A204.1 (cell line): ENCODE measurements around the gene GCNT3.

Experiments used
- FAIRE-seq: peaks from 2 replicates; lab custom pipeline; 2012; peaks lifted over from hg19 to GRCh38; lab: Jason Lieb, UNC

GCNT3 gene, protein sequence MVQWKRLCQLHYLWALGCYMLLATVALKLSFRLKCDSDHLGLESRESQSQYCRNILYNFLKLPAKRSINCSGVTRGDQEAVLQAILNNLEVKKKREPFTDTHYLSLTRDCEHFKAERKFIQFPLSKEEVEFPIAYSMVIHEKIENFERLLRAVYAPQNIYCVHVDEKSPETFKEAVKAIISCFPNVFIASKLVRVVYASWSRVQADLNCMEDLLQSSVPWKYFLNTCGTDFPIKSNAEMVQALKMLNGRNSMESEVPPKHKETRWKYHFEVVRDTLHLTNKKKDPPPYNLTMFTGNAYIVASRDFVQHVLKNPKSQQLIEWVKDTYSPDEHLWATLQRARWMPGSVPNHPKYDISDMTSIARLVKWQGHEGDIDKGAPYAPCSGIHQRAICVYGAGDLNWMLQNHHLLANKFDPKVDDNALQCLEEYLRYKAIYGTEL

DNA sequence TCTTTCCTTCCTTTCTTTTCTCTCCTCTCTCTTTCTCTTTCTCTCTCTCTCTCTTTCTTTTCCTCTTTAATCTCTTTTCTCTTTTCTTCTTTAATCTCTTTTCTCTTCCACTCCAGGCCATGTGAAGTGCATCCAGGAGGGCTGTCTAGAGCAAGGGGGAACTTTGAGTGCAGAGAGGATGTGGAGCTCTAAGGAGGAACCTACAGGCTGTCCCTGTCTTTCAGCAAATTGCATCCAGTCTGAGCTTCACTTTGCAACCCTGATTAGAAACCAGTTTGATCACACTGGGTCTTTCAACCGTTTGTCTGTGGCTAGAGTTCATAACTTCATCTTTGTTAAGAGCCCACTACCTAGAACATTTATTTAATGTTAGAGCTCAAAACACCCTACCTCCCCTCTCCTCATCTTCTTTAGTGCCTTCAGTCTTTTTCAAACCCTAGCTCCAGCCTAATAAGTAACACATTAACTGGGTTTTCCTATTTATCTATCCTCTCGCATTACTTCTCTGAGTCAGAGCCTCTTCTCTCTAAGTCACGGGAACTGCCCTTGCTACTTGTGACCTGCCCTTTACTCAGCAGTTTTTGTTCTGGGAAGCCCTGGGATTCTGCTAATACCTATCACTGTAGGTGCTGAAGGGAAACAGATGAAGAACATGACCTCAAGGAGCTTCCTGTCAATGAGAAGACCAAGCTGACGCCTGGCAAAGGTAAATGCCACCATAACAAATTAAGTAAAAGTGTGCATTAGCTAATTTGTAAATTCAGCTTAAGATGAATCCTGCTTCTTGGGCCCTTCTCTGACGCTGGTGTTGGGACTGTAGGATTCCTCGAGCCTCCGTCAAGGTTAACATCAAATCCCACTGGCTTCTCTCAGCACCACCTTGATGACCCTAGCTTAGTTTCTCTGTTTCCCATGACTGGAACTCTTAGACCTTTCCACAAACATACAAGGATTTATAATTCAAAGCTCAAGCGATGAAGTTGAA is at the start of gene GCNT3:
Gene GCNT3 (plus strand): TSS at position 508 of the 985 bp plus-strand sequence. CDS start 6,456 bp downstream, outside the sequence.
- no peak for FAIRE-seq

DNA sequence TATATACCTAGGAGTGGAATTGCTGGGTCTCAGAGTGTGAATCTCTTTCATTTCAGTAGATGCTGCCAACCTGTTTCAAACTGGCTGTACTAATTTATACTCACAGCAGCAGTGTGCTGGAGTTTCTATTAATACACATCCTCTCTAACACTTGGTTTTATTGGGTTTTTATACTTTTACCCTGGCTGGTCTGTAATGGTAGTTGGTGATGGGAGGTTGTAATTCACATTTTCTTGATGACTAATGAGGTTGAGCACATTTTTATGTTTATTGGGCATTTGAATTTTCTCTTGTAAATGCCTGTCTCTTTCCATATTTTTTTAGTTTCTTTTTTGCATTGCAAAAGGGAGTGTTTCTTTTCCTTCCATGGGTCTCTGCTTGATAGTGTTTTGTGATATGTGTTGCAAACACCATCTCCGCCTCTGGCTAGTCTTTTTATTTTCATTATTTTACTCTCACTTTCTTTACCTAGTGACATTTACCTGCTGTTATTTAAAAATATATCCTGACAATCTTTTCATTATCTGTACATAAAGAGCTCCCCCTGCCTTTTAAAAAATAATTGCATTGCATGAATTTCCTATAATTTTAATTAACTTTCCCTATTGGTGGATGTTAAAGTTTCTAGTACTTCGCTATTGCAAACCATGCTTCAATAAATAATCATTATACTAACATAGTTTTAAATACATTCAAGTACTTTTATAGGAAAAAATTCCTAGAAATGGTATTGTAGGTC is 49.0 kb upstream of the GCNT3 start:
- no peak for FAIRE-seq

DNA sequence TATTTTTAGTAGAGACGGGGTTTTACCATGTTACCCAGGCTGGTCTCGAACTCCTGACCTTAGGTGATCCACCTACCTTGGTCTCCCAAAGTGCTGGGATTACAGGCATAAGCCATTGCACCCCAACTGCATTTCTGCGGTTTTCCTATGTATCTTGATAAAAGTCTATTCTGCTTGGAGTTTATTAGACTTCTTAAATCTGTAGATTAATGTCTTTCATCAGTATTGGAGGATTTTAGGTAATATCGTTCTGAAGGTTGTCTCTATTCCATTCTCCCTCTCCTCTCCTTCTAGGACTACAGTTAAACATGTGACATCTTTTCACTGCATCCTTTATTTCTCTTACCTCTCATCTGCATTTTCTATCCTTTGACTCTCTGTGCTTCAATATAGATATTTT is 46.3 kb upstream of the GCNT3 start:
- no peak for FAIRE-seq

DNA sequence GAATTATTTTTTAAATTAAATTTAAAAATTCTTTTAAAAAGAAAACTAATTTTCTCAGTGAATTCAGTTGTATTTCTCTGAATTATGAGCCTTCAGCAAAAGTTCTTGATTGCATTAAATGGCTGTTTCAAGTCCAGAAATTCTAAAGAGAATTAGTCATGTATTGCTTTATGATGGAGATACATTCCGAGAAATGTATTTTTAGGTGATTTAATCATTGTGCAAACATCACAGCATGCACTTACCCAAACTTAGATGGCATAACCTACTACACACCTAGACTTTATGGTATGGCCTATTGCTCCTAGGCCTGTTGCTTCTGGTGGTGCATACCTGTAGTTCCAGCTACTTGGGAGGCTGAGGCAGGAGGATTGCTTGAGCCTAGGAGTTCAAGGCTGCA is 44.3 kb upstream of the GCNT3 start:
- FAIRE-seq, result no peak

DNA sequence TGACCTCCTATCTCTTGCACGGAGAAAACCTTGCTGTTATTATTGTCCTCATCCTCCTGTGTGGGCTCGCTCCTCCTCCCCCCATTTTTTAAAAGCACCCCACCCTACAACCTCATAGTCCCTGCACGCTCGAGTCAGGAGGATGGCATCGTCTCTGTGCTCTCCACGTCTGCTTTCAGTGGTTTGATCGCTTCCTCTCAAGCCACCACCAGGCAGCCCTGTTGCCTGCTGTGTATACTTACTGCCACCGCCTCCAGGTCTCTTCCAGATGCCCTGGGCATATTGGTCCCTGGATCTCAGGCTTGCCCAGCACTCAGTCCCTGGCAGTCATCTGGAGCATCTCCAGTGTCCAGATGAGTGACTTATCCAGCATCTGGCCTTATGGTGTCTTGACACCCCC is 42.1 kb upstream of the GCNT3 start:
- no peak for FAIRE-seq

DNA sequence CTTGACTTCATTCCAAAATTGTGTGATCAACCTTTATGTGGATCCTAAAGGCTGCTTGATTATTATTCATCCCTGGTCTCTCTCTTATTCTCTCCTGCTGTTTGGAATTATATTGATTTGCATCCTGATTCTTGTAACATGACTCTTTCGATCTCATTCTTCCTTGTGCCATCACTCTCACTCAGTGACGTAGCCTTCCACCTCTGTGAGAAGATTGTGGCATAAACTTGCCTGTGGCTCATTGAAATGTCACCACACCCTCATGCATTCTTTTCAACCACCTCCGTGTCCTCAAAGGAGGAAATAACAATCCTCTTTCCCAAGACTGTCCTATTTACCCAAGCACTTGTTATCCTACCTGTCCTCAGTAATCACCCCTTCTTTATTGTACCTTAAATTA is 41.3 kb upstream of the GCNT3 start:
- no peak for FAIRE-seq

DNA sequence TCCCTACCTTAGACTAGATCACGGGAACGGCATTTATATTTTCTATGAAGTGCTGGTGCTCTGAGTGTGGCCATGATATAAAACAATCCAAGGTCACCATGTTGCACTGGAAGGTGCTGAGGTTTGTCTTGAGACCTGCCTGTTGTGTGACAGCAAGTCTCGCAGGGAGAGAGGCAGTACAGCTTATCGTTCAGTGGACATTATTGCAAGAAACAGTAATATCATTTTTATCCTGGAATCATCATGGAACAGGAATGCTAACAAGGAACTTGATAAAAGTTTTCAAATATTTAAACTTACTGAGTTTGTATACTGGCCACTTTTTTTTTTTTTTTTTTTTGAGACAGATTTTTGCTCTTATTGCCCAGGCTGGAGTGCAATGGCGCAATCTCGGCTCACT is 40.0 kb upstream of the GCNT3 start:
- FAIRE-seq, result no peak

DNA sequence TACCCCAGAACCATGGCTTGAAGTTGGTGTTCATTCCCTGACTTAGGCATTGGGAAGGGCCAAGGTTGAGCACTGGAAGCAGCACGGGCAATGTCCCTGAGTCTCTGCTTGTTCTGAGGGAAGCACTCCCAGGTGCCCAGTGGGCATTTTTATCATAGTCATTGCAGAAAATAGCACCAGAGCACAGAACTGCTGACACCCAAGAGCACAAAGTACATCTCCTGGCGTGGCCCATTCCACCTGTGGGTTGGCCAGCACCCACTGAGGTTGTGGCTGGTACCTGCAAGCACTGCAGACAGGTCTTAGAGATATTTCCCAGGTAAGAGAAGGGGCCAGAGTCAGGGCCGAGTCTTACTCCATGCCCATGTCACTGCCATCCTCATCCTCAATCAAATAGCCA is 28.5 kb upstream of the GCNT3 start:
- no peak for FAIRE-seq

DNA sequence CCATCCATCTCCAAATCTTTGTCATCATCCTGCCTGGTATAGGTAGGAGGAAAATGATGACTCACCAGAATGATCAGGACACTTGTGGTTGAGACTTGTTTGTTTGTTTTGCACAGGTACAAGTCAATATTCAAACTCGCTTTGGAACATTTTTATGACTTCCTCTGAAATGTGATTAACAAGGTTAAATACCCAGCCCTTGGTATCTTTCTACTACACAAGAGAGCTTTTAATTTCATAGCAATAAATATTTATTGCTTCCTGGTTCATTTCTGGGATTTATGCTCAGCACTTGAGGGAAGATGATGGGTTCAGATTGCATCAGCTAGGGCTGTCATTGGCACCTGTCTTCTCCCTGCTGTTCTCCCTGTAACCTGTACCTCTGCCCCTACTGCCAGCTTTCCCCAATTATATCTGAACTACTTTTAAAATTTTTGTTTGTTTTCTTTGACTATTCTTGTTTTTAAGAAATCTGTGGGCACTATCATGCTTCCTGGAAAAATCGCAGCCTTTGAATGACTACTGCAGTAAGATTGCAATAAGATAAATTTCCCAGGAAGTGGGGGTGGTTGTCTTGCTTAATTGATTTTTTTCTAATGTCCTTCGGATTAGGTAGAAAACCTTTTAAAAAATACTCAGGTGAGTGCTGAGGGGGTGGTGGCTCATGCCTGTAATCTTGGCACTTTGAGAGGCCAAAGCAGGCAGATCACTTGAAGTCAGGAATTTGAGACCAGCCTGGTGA is 24.3 kb upstream of the GCNT3 start:
- FAIRE-seq, result no peak

DNA sequence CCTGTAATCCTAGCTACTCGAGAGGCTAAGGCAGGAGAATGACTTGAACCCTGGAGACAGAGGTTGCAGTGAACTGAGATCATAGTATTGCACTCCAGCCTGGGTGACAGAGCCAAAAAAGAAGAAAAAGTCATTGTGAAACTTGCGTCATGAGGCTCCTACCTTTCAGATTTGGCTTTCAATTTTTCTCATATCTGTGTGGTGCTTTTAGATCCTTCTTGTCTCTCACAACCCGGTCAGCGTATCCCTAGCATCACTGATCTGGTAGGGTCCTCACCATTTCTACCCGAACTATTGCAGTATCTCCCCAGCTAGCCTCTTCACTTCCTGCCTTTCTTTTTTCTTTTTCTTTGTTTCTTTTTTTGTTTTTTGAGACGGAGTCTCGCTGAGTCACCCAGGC is 21.6 kb upstream of the GCNT3 start:
- no peak for FAIRE-seq

DNA sequence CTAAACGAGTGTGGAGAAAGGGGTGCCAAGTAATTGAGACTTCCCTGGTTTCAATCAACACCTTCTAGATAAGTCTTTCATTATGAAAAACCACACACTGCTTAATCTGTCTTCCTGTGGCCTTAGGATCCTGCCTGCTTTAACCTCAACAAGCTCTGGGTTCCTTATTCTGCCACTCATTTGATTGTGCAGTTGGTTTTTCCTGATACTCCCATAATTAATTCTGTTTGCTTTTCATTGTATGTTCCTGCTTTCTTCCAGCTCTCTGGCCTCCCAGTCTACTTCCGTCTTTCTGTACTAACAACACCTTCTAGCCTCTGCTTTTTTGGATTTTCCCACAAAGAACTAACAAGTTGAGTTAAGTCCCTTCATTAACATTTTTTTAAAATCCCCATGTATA is 20.2 kb upstream of the GCNT3 start:
- no peak for FAIRE-seq

DNA sequence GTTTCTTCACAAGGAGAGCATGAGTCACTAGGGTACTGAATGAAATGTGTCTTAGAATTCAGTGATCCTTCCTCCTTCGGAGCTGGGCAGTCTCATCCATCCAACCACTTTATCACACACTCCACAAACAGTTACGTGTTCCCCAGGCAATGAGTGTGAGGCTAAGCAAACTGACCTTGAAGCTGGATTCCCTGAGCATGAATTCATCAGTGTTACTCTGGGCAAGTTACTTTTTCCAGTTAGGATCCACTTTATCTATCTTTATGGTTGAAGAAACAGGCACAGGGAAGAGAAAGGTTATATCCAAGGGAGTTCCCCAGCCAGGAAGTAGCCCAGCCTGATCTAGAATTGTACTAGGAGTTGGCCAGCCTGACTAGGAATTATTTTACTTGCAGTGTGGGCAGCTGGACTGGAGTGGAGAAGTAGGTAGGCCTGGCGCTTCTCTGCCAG is 17.1 kb upstream of the GCNT3 start:
- no peak for FAIRE-seq

DNA sequence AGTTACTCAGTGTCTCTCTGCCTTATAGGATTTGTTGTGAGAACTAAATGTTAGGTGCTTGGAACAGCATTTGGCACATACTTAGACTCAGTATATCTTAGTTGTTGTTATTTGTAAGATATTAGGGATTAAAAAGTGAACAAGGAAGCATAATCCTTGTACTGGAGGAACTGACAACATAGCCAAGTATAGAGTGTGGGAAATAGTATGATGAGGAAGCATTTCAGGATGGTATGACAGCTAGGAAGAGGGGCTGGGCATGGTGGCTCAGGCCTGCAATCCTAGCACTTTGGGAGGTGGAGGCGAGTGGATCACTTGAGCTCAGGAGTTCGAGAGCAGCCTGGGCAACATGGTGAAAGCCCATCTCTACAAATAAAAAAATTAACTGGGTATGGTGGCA is 16.6 kb upstream of the GCNT3 start:
- no peak for FAIRE-seq

DNA sequence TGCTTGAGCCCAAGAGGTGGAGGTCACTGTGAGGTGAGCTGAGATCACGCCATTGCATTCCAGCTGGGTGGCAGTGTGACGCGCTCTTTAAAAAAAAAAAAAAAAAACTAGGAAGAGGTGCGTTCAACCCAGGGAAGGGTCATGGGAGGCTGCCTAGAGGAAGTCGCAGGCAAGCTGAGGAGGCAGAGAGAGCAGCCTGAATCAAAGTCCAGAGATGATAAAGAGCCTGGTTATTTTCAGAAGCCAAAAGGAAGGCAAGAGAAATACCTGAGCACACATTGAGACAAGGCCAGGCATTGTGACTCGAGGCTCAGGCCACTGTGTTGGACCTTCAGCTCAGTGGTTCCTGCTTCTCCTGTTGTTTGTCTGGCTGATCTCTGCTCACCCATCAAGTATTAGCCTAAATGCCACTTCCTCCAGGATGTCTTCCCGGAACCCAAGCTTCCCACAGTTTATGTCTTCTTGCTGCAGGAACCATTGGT is 16.1 kb upstream of the GCNT3 start:
- no peak for FAIRE-seq

DNA sequence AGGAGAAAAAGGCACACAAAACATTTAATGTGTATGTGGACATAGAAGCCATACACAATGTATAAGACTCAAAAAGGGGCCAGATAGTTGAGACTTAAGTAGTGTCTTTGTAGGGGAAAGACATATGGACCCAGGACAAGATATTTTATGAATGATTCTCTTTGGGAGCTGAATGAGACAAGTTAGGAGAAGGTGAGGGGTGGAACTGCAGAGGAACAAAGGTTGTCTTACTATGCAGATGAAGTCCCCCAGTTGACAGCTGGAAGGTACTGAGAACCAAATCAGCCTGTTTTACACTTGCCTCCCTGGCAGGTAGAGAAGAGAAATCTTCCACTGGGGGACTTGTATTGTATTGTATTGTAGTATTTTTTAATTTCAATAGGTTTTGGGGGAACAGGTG is 14.9 kb upstream of the GCNT3 start:
- no peak for FAIRE-seq

DNA sequence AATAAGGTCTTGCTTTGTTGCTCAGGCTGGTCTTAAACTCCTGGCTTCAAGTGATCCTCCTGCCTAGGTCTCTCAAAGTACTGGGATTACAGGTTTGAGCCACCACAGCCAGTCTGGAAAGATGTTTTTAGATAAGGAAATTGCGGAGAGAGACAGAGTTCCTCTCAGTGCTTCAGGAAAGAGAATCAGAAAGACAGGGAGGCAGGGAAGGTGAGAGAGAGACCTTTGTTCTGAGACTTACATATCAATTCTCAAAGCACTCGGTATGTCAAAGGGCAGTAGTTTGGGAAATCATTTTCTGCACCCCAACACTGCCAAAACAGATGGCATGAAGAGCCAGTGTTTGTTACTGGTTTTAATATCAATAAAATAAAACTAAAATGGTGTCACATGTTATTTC is 13.1 kb upstream of the GCNT3 start:
- FAIRE-seq, result no peak

DNA sequence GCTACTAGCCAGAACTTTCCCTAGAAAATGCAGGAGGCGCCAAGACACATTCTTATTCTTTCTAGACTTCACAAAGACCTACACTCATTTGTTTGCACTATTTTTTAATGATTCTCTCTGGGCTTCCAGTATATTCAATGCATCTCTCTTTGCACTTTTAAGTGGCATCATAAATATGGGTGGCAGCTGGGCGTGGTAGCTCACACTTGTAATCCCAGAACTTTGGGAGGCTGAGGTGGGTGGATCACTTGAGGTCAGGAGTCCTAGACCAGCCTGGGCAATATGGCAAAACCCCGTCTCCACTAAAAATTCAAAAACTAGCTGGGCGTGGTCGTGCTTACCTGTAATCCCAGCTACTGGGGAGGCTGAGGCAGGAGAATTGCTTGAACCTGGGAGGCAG is 5.6 kb upstream of the GCNT3 start:
- no peak for FAIRE-seq

DNA sequence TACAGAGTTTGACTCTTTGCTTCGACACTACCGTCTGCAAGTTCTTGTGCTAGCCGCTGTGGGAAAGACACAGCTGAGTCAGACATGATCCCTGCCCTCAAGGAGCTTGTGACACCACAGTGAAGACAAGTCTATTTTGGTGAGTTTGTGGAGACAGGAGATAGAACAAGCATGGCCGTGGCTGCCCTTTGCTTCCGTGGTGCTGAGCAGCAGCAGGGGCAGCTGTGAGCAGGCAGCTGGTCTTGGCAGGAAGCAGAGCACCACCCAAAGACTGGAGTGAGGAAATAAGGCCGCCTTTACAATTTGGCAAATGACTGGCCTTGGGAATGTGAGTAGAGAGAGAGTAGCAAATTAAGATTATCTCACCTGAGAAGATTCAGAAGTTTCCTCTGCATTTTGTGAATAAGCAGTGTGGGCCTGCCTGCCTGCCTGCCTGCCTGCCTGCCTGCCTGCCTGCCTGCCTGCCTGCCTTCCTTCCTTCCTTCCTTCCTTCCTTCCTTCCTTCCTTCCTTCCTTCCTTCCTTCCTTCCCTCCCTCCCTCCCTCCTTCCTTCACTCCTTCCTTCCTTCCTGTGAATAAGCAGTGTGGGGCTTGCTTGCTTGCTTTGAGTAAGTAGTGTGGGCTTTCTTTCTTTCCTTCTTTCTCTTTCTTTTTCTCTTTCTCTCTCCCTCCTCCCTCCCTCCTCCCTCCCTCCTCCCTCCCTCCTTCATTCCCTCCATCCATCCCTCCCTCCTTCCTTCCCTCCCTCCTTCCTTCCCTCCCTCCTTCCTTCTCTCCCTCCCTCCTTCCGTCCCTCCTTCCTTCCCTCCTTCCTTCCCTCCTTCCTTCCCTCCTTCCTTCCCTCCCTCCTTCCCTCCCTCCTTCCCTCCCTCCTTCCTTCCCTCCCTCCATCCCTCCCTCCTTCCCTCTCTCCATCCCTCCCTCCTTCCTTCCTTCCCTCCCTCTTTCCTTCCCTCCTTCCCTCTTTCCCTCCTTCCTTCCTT is 1.6 kb upstream of the GCNT3 start:
- no peak for FAIRE-seq

DNA sequence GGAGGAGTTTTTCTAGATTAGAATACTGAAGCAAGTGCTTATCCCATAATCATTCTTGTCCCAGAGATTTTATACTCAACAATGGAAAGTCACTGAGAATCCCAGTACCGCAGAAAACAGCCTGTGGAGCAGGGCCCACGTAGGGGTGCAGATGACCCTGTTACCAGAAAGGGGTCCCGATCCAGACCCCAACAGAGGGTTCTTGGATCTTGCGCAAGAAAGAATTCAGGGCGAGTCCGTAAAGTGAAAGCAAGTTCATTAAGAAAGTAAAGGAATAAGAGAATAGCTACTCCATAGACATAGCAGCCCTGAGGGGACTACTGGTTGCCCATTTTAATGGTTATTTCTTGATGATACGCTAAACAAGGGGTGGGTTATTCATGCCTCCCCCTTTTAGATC is 2.6 kb downstream of the GCNT3 start:
- no peak for FAIRE-seq

DNA sequence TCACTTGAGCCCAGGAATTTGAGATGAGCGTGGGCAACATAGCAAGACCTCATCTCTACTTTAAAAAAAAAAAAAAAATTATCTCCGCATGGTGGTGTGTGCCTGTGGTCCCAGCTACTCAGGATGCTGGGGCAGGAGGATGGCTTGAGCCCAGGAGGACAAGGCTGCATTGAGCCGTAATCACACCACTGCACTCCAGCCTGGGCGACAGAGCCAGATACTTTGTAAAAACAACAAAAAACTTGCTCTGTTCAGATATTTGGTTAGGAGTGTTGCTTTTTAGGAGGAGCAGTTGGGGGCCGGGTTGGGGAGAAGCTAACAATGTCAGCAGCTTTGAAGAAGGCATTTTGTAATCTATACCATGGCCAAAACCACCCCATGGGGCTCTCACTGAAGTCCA is 4.1 kb downstream of the GCNT3 start:
- FAIRE-seq, result no peak
